ENCODE measurements around the gene WDR82.
"Not testable (repeated sequence)": the region's sequence is repeated elsewhere in the genome, so short reads cannot be mapped to it uniquely, and the experiment has no call there.

Gene WDR82

GRCh38 chr3:52286777-52287110, 8.3 kb upstream of the WDR82 start:
- H3K4me3 ChIP-seq (ENCODE audit: low read length), result peak overlapping the region; percentile 95
- no peak for DNase-seq (ENCODE audit: low read depth)
- TF ChIP-seq CTCF (conservative IDR thresholded peaks at IDR 0.05; ENCODE audit: low read depth, low read length), result no peak

- DNase-seq (ENCODE audit: low read depth); H3K4me3 ChIP-seq (ENCODE audit: low read length): not testable (repeated sequence)
These were observed 5.6 kb upstream of the WDR82 start for GRCh38 chr3:52284051-52284450.

GRCh38 chr3:52283306-52283705, 4.9 kb upstream of the WDR82 start:
- TF ChIP-seq CTCF (conservative IDR thresholded peaks at IDR 0.05; ENCODE audit: low read depth, low read length), result no peak
- DNase-seq (ENCODE audit: low read depth), result no peak
- no peak overlapping the region for H3K4me3 ChIP-seq (ENCODE audit: low read length)

- DNase-seq (ENCODE audit: low read depth), result no peak
- no peak for TF ChIP-seq CTCF (conservative IDR thresholded peaks at IDR 0.05; ENCODE audit: low read depth, low read length)
- H3K4me3 ChIP-seq (ENCODE audit: low read length), result no peak overlapping the region
These were observed 3.7 kb upstream of the WDR82 start for GRCh38 chr3:52281981-52282801.

- H3K4me3 ChIP-seq (ENCODE audit: low read length), result no peak overlapping the region
- no peak for DNase-seq (ENCODE audit: low read depth)
- no peak for TF ChIP-seq CTCF (conservative IDR thresholded peaks at IDR 0.05; ENCODE audit: low read depth, low read length)
These were observed 1.6 kb upstream of the WDR82 start for GRCh38 chr3:52280050-52280461.

- no peak for TF ChIP-seq CTCF (conservative IDR thresholded peaks at IDR 0.05; ENCODE audit: low read depth, low read length)
- no peak for DNase-seq (ENCODE audit: low read depth)
- no peak overlapping the region for H3K4me3 ChIP-seq (ENCODE audit: low read length)
These were observed 1.1 kb upstream of the WDR82 start for GRCh38 chr3:52279596-52279995.

- TF ChIP-seq CTCF (conservative IDR thresholded peaks at IDR 0.05; ENCODE audit: low read depth, low read length), result peak; percentile 40
- no peak for DNase-seq (ENCODE audit: low read depth)
- H3K4me3 ChIP-seq (ENCODE audit: low read length), result peak overlapping the region; percentile 90
These were observed 408 bp downstream of the WDR82 start for GRCh38 chr3:52277972-52278509.

Measured in retinal pigment epithelial cell (primary cell).